Stimulated activated CD8-positive, alpha-beta memory T cell treated with anti-CD3 and anti-CD28 coated beads, Interleukin-2, amount 100 ng/mL, for 48 hours (primary cell): ENCODE data around the gene CEACAM16.
"Not testable (repeated sequence)": the region's sequence is repeated elsewhere in the genome, so short reads cannot be mapped to it uniquely, and the experiment has no call there.

Experiments used
- DNase-seq, 2 donors: peaks; one replicate each; pipeline ENCODE4 v3.0.0-alpha.2; 2020; ENCODE audit warnings: low read depth in 2 of 2

The CEACAM16 gene, protein sequence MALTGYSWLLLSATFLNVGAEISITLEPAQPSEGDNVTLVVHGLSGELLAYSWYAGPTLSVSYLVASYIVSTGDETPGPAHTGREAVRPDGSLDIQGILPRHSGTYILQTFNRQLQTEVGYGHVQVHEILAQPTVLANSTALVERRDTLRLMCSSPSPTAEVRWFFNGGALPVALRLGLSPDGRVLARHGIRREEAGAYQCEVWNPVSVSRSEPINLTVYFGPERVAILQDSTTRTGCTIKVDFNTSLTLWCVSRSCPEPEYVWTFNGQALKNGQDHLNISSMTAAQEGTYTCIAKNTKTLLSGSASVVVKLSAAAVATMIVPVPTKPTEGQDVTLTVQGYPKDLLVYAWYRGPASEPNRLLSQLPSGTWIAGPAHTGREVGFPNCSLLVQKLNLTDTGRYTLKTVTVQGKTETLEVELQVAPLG

DNA sequence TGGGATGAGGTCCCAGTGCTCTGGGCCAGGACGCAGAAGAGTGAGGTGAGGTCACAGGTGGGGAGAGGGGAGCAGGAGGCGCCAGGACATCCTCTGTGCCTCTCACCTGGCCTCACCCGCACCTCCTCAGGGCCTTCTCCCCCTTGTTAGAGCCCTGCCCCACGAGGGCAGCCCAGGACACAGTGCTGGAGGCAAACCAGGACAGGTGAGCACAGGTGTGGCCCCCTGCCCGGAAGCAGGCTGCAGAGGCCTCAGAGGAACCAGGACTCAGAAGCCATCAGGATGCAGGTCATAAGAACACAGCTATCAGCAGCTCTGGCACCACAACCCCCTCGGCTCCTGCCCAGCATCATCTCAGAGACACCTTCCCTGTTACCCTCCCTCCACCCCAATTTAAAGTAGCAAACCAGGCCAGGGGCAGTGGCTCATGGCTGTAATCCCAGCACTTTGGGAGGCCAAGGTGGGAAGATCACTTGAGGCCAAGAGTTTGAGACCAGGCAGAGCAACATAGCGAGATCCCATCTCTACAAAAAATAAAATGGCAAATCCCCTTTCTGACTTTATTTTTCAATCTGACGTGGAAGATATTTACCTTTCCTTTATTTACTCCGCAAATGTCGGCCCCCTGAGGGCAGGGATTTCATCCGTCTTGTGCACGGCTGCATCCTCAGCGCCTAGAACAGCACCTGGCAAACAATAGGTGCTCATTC lies at the start of gene CEACAM16:
Gene CEACAM16, plus strand, starts transcription at position 660 of the 710 bp plus-strand sequence. CDS start 2,306 bp downstream, outside the sequence.
- DNase-seq: no peak

DNA sequence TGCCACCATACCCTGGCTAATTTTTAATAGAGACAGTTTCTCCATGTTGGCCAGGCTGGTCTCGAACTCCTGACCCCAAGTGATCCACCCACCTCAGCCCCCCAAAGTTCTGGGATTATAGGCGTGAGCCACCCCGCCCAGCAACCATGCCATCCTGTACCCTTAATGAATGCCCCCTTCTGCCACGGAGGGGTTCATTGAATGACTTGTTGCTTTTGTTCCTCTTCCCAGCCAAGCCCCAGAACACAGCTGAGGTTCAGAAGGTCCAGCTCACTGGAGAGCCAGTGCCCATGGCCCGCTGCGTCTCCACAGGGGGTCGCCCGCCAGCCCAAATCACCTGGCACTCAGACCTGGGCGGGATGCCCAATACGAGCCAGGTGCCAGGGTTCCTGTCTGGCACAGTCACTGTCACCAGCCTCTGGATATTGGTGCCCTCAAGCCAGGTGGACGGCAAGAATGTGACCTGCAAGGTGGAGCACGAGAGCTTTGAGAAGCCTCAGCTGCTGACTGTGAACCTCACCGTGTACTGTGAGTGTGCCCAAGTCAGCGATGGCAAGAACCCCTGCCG lies 49.3 kb upstream of the CEACAM16 start:
- DNase-seq: no peak

DNA sequence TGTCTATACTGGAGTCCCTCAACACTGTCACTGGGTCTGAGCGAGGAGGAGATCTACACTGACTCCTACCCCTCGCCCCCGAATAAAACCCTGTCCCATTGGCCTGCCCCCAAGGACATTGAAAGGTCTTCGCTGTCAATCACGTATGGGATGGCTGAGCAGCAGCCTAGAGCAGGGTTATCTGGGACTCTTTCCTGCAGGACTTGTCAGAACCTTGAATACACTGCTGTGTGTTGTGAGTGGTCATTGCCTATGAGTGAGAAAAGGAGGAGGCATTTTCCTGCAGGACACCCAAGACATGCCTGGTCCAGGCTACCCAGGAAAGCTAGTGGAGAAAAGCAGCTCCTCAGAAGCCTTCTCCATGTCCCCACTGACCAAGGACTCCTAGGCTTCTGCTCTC lies 45.6 kb upstream of the CEACAM16 start:
- DNase-seq: no peak

DNA sequence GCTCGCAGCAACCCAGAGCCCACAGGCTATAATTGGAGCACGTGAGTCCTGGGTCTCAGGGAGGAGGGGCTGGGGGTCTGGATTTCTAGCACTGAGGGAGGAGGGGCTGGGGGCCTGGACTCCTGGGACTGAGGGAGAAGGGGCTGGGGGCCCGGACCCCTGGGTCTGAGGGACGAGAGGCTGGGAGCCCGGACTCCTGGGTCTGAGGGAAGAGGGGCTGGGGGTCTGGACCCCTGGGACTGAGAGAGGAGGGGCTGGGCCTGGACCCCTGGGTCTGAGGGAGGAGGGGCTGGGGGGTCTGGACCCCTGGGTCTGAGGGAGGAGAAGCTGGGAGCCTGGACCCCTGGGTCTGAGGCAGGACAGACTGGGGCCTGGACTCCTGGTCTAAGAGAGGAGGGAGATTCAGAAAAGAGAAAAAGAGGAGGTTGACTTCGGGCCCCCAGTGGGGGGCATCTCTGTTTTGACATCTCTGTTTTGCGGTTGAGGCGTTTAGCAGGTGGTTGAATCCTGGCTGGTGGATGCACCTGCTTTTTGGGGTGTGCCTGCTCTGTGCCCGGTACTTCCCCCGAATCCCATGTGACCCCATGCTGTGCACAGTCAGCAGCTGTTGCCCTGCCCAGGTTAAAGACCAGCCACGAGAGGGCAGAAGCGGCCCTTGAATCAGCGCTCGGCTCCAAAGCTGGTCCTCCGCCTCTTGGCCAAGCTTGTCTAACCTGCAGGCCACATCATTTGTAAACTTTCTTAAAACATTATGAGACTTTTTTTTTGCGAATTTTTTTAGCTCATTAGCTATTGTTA lies 44.8 kb upstream of the CEACAM16 start:
- DNase-seq: peak; percentile 54 to 64

DNA sequence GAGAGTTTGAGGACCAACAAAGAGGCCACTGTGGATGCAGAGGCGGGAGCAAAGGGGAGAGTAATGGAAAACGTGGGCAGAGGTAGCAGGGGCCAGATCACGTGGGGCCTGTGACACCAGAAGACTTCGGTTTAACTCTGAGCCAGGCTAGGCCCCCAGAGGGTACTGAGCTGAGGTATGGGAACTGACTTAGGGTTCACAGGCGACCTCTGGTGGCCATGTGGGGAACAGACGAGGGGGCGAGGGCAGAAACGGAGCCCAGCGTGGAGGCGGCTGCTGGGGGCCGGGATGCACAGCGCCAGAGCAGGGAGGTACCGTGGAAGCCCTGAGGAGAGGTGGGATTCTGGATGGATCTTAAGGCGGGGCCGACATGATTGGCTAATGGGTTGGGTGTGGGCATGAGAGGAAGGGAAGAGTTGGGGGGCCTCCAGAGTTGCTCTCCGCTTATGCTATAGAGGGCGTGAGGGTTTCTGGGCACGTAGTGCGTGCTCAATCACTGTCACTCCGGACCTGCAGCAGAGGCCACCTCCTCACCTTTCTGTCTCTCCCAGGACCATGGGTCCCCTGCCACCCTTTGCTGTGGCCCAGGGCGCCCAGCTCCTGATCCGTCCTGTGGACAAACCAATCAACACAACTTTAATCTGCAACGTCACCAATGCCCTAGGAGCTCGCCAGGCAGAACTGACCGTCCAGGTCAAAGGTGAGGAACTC lies 41.6 kb upstream of the CEACAM16 start:
- peak; percentile 50 to 66 for DNase-seq

DNA sequence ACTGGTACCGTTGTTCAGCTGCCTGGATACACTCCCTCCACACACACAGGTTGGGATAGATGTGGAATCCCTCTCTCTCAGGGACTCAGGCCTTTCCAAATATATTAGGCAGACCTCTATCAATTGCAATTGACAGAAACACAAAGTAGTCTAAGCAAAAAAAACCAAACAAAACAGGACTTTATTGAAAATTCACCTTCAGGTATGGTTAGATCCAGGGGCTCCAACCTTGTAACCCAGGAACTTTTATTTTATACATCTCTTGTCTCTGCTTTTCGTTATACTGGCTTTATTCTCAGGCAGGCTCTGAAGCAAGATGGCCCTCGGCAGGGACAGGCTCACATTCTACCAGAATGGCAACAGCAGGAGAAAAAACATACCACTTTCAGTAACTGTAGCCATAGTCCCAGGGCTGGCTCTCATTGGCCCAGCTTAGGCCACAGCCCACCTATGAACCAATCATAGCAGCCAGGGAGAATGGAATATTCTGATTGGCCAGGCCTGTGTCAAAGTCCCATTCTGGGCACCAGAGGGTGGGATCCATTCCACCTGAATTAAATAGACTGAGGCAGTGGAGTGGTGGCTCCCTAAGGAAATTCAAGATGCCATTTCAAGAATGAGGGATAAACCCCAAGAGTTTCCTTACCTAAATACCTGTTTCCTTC lies 40.8 kb upstream of the CEACAM16 start:
- DNase-seq: no peak

DNA sequence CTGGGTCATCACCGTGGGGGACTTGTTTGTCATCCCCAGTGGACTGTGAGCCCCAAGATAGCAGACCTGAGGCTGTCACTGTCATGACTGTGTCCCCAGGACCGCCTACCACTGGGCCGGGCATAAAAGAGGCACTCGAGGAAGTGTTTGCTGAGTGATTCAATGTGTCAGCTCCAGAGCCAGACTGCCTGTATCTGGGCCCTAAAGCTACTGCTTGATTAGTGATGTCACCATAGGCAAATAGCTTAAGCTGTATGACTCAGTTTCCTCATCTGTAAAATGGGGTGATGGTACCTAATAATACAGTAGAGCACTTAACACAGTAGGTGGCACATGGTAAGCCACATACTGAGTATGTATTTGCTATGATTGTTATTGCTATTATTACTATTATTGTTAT lies 38.9 kb upstream of the CEACAM16 start:
- DNase-seq: no peak

DNA sequence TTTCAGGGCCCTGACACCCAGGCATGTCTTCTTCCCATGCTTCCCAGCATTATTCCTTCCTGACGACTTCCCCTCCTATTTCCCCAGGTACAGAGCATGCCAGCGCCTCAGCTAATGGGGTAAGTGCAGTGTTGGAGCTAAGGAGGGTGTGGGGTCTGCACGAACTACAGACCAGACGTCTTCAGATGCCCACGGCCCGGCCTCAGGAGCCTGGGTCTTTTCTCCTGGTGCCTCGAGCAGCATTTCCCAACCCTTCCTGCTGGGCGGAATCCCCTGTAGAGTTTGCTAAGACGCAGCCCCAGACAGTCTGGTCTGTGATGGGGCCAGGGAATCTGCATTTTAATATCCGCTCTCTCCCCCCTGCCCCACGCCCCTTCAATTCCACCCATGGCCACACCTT lies 37.7 kb upstream of the CEACAM16 start:
- DNase-seq: no peak

DNA sequence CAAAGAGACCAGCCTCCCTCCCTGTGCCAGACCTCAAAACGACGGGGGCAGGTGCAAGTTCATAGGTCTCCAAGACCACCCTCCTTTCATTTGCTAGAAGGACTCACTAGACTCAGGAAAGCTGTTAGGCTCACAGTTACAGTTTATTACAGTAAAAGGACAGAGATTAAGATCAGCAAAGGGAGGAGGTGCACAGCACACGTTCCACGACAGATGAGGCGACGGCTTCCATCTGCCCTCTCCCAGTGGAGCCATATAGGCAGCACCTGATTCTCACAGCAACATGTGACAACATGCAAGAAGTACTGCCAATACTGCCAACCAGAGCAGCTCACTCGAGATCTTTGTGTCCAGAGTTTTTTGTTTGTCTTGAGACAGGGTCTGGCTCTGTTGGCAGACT lies 37.0 kb upstream of the CEACAM16 start:
- no peak for DNase-seq

DNA sequence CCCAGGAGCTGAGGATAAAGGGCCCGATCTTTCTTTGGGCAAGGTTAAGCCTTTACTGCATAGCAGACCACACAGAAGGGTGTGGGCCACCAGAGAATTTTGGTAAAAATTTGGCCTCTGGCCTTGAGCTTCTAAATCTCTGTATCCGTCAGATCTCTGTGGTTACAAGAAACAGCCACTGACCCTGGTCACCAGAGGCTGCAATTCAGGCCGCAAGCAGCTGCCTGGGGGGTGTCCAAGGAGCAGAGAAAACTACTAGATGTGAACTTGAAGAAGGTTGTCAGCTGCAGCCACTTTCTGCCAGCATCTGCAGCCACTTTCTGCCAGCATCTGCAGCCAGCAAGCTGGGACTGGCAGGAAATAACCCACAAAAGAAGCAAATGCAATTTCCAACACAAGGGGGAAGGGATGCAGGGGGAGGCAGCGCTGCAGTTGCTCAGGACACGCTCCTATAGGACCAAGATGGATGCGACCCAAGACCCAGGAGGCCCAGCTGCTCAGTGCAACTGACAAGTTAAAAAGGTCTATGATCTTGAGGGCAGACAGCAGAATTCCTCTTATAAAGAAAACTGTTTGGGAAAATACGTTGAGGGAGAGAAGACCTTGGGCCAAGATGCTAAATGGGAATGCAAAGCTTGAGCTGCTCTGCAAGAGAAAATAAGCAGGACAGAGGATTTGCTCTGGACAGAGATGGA lies 36.1 kb upstream of the CEACAM16 start:
- DNase-seq: no peak

DNA sequence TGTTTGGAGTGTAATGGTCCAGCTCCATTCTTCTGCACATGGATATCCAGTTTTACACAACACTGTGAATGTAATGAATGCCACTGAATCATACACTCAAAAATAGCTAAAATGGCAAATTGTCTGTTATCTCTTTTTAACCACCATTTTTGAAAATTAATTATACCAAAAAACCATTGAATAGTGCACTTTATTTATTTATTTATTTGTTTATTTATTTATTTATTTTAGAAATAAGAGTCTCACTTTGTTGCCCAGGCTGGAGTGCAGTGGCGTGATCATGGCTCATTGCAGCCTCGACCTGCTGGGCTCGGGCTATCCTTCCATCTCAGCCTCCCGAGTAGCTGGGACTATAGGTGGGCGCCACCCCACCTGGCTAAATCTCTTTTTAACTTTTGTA lies 35.0 kb upstream of the CEACAM16 start:
- DNase-seq: no peak

DNA sequence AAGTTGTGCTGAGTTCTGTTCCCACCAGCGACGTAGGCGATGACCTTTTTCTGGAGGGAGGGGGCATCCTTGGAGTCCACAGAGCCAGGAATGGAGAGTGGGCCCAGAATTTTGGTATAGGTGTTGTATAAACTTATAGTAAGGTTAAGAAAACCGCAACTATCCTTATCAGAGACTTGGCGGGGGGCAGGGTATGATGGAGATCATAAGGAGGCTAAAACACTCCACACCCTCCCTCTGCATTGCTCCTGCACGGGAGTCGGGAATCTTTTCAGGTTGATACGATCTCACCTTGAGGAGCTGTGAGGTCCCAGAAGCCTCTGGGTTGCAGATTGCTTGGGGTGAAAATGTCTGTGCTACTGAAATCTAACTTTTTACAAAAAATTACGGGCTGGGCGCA lies 34.0 kb upstream of the CEACAM16 start:
- no peak for DNase-seq

DNA sequence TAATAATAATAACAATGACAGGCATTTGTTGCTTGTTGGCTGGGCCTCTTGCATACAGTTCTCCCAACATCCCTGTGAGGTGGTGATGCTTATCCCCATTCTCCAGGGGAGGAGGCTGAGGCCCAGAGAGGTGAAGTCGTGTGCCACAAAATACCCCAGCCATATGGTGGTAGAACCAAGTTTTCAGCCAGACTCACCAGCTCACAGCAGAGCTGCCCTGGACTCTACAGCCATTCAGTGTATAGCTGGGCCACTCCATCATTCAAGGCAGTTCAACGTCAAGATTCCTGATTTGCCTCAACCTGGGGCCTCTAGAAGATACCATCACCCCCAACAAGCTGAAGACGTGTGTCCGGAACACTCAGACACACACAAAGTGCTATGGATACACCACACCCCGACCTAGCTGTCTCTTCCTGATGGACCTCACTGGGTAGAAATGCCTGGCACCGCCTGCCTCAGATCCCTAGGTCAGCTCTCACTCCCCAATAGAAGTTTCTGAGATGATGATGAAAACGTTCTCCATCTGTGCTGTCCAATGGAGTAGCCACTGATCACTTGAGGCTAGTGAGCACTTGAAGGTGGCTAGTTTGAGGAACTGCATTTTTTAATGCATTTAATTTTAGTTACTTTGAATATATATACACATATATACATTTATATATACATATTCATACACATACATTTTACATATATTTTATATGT lies 31.9 kb upstream of the CEACAM16 start:
- DNase-seq: no peak

DNA sequence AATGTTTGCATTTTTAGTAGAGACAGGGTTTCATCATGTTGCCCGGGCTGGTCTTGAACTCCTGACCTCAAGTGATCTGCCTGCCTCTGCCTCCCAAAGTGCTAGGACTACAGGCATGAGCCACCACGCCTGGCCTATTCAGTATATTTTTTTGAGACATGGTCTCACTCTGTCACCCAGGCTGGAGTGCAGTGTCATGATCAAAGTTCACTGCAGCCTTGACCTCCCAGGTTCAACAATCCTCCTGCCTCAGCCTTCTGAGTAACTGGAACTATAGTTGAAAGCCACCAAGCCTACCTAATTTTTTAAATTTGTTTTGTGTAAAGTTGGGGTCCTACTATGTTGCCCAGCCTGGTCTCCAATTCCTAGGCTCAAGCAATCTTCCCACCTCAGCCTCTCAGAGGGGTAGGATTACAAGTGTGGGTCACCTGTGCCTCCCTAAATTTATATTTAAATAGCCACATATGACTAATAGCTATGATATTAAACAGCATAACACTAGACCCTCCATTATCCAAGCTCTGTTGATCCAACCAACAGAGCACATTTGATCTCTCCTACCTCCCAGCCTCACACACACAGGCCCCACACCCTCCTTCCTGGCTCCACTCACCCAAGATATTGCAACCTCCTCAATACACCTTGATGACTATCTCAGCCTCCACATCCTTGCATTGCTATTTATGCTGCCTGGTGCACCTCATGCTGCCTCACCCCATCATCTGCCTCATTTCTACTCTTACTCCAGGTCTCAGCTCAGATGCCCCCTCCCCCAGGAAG lies 29.8 kb upstream of the CEACAM16 start:
- no peak for DNase-seq

DNA sequence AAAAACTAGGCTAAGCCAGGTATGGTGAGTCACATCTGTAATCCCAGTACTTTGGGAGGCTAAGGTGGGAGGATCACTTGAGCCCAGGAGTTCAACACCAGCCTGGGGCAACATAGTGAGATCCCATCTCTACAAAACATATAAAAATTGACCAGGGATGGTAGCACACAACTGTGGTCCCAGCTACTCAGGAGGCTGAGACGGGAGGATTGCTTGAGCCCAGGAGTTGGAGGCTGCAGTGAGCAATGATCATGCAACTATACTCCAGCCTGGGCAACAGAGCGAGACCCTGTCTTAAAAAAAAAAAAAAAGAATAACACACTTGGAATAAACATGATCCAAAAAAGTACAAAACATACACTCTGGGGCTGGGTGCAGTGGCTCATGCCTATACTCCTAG lies 28.9 kb upstream of the CEACAM16 start:
- DNase-seq: not testable (repeated sequence)

DNA sequence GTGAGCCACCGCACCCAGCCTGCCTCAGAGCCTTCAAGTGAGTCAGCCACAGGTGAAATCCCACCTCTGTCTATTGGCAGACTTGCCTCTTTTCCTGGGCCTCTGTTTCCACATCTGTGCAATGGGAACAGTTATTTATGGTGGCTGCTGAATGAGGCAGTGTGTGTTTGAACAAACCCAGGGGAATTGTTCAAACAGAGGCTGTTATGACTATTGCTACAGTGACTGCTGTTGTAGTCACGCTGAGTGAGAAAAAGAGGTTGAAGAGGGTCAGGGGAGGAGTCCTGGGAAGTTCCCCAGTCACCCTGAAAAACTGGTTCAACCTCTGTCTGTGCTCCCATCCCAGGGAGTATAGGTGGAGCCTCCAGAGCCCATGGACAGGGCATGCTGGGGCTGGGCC lies 27.6 kb upstream of the CEACAM16 start, which contains the start of gene CEACAM19:
Gene CEACAM19, plus strand, starts transcription at position 83 of the 400 bp plus-strand sequence. CDS start 450 bp downstream, outside the sequence.
- DNase-seq: no peak

DNA sequence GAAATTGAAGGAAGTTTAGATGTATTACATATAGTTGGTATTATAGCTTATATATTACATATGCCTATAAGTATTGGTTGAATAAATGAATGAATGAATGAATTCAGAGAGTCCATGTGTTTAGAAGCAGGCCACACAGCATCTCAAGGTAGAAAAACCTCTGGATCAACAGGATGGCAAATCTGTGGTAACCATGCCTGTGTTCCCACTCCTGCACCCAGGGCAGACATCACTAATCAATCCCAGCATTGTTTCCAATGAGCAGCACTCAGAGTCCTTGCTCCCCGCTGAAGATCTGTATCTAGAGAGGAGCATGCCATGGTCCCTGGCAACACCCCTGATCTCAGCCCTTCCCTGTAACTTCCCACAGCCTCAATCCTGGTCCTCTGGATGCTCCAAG lies 26.7 kb upstream of the CEACAM16 start:
- DNase-seq: no peak

DNA sequence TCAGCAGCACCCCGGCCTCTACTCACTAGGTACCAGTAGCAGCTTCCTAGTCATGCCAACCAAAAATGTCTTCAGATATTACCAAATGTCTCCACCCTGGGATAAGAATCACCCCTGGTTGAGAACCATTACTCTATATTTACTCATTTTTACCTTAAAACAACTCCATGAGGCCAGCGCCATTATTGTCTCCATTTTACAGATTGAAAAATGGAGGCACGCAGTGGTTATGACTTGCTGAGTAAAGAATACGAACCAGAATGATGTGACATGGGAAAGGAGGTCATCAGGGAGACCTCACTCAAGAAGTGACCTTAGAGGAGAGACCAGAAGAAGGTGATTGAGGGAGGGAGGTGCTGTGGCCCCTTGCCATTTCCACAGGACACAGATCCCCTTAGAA lies 25.4 kb upstream of the CEACAM16 start:
- DNase-seq: no peak

DNA sequence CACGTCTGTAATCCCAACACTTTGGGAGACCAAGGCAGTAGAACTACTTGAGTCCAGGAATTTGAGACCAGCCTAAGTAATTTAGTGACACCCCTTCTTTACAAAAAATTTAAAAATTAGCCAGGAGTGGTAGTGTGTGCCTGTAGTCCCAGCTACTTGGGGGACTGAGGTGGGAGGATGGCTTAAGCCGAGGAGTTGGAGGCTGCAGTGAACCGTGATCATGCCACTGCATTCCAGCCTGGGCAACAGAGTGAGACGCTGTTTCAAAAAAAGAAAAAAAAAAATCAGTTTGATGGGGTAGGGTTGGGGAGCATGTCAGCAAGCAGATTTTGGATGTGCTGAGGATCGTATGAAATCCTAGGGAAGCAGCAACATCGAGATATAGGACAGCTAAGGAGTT lies 23.4 kb upstream of the CEACAM16 start:
- no peak for DNase-seq
